ENCODE measurements around the gene OR5K3.

Gene OR5K3

DNA sequence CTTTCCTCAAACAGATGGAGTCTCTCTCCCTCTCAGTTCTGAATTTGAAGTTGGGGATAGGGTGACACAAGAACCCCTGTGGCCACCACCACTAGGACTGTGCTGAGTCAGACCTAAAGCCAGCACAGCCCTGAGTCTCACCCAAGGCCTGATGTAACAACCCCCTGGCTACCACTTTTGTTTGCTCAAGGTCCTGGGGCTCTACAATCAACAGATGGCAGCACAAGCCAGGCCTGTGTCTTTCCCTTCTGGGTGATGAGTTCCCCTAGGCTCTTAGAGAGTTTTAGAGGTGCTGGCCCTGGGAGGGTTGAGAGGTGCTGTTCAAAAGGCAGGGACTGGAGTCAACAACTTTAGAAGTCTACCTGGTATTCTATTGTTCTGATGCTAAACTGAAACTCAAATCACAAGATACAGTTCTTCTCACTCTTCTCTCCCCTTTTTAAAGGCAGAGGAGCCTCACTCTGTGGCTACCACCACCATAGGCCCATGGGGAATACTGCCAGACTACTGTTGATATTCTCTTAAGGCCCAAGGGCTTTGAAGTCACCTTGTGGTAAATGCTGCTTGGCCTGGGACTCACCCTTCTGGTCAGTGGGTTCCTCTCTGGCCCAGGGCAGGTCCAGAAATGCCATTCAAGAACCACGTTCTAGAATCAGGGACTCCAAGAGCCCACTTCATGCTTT lies 30.3 kb upstream of the OR5K3 start:
- POLR2A ChIA-PET = no interaction called here
- CTCF ChIA-PET = no interaction called here
- DNase-seq (ENCODE audit: extremely low spot score) = no peak
- TF ChIP-seq CTCF (IDR thresholded peaks at IDR 0.05; ENCODE audit: control extremely low read depth, extremely low read depth, low read depth, missing control alignments) = no peak

- CTCF ChIA-PET = no interaction called here
- POLR2A ChIA-PET = no interaction called here
- no peak for DNase-seq (ENCODE audit: extremely low spot score)
- TF ChIP-seq CTCF (IDR thresholded peaks at IDR 0.05; ENCODE audit: control extremely low read depth, extremely low read depth, low read depth, missing control alignments) = no peak
Measured at GRCh38 chr3:98360681-98361080, 29.8 kb upstream of the OR5K3 start.

GRCh38 chr3:98361289-98361688 lies 29.2 kb upstream of the OR5K3 start:
- ChIA-PET CTCF (no interaction called here), POLR2A (no interaction called here)
- DNase-seq (ENCODE audit: extremely low spot score) = no peak
- TF ChIP-seq CTCF (IDR thresholded peaks at IDR 0.05; ENCODE audit: control extremely low read depth, extremely low read depth, low read depth, missing control alignments) = no peak

DNA sequence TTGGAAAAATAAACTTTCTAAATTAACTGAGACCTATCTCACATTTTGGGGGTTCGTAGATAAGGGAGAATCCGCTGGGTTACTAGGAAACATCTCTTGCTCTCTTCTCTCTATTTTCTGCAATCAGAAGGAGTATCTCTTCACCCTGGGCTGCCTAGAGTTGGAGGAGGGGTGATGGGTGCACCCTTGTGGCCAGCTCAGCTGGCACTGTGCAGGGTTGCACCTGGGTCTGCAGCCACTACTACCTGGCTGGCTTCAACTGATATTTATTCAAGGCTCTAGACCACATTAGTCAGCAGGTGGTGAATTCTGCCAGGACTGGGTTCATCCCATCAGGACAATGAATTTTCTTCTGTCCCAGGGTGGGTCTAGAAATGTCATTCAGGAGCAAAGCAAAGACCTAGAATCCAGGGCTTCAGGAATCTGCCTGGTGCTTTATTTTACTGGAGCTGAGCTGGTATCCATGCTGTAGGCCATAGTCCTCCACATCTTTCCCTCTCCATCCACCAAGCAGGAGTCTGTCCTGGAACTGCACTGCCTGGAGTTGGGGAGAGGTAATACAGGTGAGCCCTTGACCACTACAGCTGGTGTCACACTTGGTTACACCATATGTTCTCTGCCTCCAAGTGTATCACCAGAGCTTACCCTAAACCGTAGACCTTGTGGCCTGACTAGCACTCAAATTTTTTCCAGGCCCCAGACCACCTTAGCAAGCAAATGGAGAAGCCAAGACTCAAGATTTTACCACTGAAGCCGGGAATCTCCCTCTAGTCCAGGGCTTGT lies 22.8 kb upstream of the OR5K3 start:
- CTCF ChIA-PET = interaction anchor here (0.7 to 1.4 kb wide), 3 partner anchors 21 to 27 kb away, joined by 3 to 5 read pairs (median 3); no protein-coding TSS in a partner anchor
- POLR2A ChIA-PET = no interaction called here
- no peak for TF ChIP-seq CTCF (IDR thresholded peaks at IDR 0.05; ENCODE audit: control extremely low read depth, extremely low read depth, low read depth, missing control alignments)
- DNase-seq (ENCODE audit: extremely low spot score) = no peak

GRCh38 chr3:98371186-98371585 lies 19.3 kb upstream of the OR5K3 start:
- ChIA-PET CTCF (no interaction called here), POLR2A (no interaction called here)
- no peak for DNase-seq (ENCODE audit: extremely low spot score)
- no peak for TF ChIP-seq CTCF (IDR thresholded peaks at IDR 0.05; ENCODE audit: control extremely low read depth, extremely low read depth, low read depth, missing control alignments)

- no peak for DNase-seq (ENCODE audit: extremely low spot score)
- ChIA-PET CTCF (no interaction called here), POLR2A (no interaction called here)
- no peak for TF ChIP-seq CTCF (IDR thresholded peaks at IDR 0.05; ENCODE audit: control extremely low read depth, extremely low read depth, low read depth, missing control alignments)
Measured at GRCh38 chr3:98371853-98372252, 18.6 kb upstream of the OR5K3 start.

All from GM10248 (cell line).